ENCODE results near the gene MTMR3. TPM values are rescaled to one million over a fixed set of nuclear protein-coding genes. Genes with fewer than 3 reads are reported as not detected.

MTMR3 gene
- total and polyA plus RNA-seq, 8 donors, result 37.4 to 55.4 (median 44.9) TPM

- DNase-seq (no peak), ATAC-seq (peak; percentile 57)
- Histone ChIP-seq H3K27ac (no peak overlapping the region), H3K9me3 (no peaks in the 10 kb centered on the region), H3K36me3 (peaks cover 0 to 71% of the 10 kb centered on the region in 2 donors), H3K27me3 (no peaks in the 10 kb centered on the region), H3K4me3 (no peak overlapping the region), H3K4me1 (peaks cover 0 to under 1% of the 10 kb centered on the region in 2 donors)
- intact Hi-C loops (cut with DNase I), result no loop called here
- no peak for TF ChIP-seq CTCF (IDR thresholded peaks at IDR 0.05)
Measured at GRCh38 chr22:29988719-29989118, 105.7 kb downstream of the MTMR3 start.

- no peak overlapping the region for H3K4me3 ChIP-seq
- H3K27ac ChIP-seq, result no peak overlapping the region
- H3K36me3 ChIP-seq, result peaks cover 0 to 64% of the 10 kb centered on the region in 2 donors
- ATAC-seq (no peak), DNase-seq (no peak)
- H3K9me3 ChIP-seq, result no peaks in the 10 kb centered on the region
- H3K4me1 ChIP-seq, result peaks cover 0 to 8% of the 10 kb centered on the region in 2 donors
- intact Hi-C loops (cut with DNase I), result no loop called here
- no peaks in the 10 kb centered on the region for H3K27me3 ChIP-seq
- TF ChIP-seq CTCF (IDR thresholded peaks at IDR 0.05), result no peak
Measured at GRCh38 chr22:29989446-29989845, 106.5 kb downstream of the MTMR3 start.

GRCh38 chr22:29992341-29993275, 109.6 kb downstream of the MTMR3 start:
- Histone ChIP-seq H3K4me1 (peaks cover 7 to 17% of the 10 kb centered on the region in 2 donors), H3K27ac (no peak overlapping the region), H3K27me3 (no peaks in the 10 kb centered on the region), H3K9me3 (no peaks in the 10 kb centered on the region), H3K36me3 (peaks cover 0 to 44% of the 10 kb centered on the region in 2 donors), H3K4me3 (no peak overlapping the region)
- no peak for TF ChIP-seq CTCF (IDR thresholded peaks at IDR 0.05)
- ATAC-seq (no peak), DNase-seq (no peak)
- intact Hi-C loops (cut with DNase I), result no loop called here

GRCh38 chr22:29994027-29994715, 111.2 kb downstream of the MTMR3 start:
- no peaks in the 10 kb centered on the region for H3K9me3 ChIP-seq
- TF ChIP-seq CTCF (IDR thresholded peaks at IDR 0.05), result no peak
- intact Hi-C loops (cut with DNase I), result no loop called here
- peak; percentile 59 for ATAC-seq
- peak overlapping the region in 1 of 2 donors; percentile 49 for H3K27ac ChIP-seq
- H3K4me3 ChIP-seq, result no peak overlapping the region
- no peak for DNase-seq
- H3K27me3 ChIP-seq, result no peaks in the 10 kb centered on the region
- H3K36me3 ChIP-seq, result peaks cover 0 to 47% of the 10 kb centered on the region in 2 donors
- H3K4me1 ChIP-seq, result peaks cover 7 to 17% of the 10 kb centered on the region in 2 donors

GRCh38 chr22:29994943-29995342, 112.0 kb downstream of the MTMR3 start:
- Histone ChIP-seq H3K9me3 (no peaks in the 10 kb centered on the region), H3K27me3 (no peaks in the 10 kb centered on the region), H3K27ac (peak overlapping the region in 1 of 2 donors; percentile 49), H3K36me3 (peaks cover 0 to 51% of the 10 kb centered on the region in 2 donors), H3K4me3 (no peak overlapping the region), H3K4me1 (peaks cover 7 to 17% of the 10 kb centered on the region in 2 donors)
- no peak for TF ChIP-seq CTCF (IDR thresholded peaks at IDR 0.05)
- ATAC-seq (peak; percentile 50), DNase-seq (no peak)
- intact Hi-C loops (cut with DNase I), result no loop called here

All from left lung (tissue), 10 donors.